OCI-LY7 (cell line): ENCODE data around the gene TBC1D1. TPM values are rescaled to one million over a fixed set of nuclear protein-coding genes. Genes with fewer than 3 reads are reported as not detected.

Experiments
- BruUV-seq: library from RNA; stranded (reverse); fragments of 400-500 nt; replicated peaks from 2 replicates; lab custom pipeline; 2021; lab: Mats Ljungman, UMichigan
- CTCF ChIA-PET: fragments of 300-600 bp; sonication (Branson Sonifier 250); formaldehyde crosslinking; loops from one replicate; lab custom pipeline; 2022; ENCODE audit warnings: antibody characterized with exemption; ENCODE audit not compliant: unreplicated experiment; lab: Charles Lee
- POLR2A ChIA-PET: fragments of 300-600 bp; sonication (Branson Sonifier 250); formaldehyde crosslinking; loops from one replicate; lab custom pipeline; 2022; ENCODE audit warnings: antibody characterized with exemption; lab: Charles Lee
- DNase-seq: peaks from one replicate; pipeline ENCODE4 v3.0.0-alpha.2; 2015; ENCODE audit warnings: low spot score
- H2AFZ ChIP-seq: fragments of 200-600 bp; sonication (generic), shearing (Covaris generic); 2 replicates; pipeline ENCODE4 v1.6.1; 2014; ENCODE audit warnings: mild to moderate bottlenecking, antibody characterized with exemption, low read length, moderate library complexity
- H3K27ac ChIP-seq: fragments of 200-600 bp; sonication (generic); 2 replicates; pipeline ENCODE4 v1.5.1; 2014; ENCODE audit warnings: mixed run types, low read depth, mild to moderate bottlenecking, moderate library complexity, low read length, inconsistent platforms; ENCODE audit not compliant: poor library complexity, severe bottlenecking
- H3K36me3 ChIP-seq: fragments of 200-600 bp; sonication (generic); 2 replicates; pipeline ENCODE4 v1.6.1; 2014; ENCODE audit warnings: mild to moderate bottlenecking, antibody characterized with exemption, low read length, moderate library complexity, mixed read lengths; ENCODE audit not compliant: insufficient read depth
- H3K4me1 ChIP-seq: fragments of 200-600 bp; sonication (generic); 2 replicates; pipeline ENCODE4 v1.5.1; 2014; ENCODE audit warnings: mild to moderate bottlenecking, low read length; ENCODE audit not compliant: insufficient read depth, poor library complexity, severe bottlenecking
- H3K4me2 ChIP-seq: fragments of 200-600 bp; sonication (generic); 2 replicates; pipeline ENCODE4 v1.6.1; 2014; ENCODE audit warnings: mild to moderate bottlenecking, low read length
- H3K4me3 ChIP-seq: fragments of 200-600 bp; sonication (generic); 2 replicates; pipeline ENCODE4 v1.5.1; 2014; ENCODE audit warnings: mild to moderate bottlenecking, low read depth, low read length; ENCODE audit not compliant: poor library complexity, severe bottlenecking
- H3K79me2 ChIP-seq: fragments of 200-600 bp; sonication (generic); 2 replicates; pipeline ENCODE4 v1.6.1; 2016; ENCODE audit warnings: low read depth, mild to moderate bottlenecking, low read length, moderate library complexity, mixed read lengths; ENCODE audit not compliant: insufficient read depth
- H3K9me2 ChIP-seq: fragments of 200-600 bp; sonication (generic); 2 replicates; pipeline ENCODE4 v1.6.1; 2016; ENCODE audit warnings: mild to moderate bottlenecking, low read length, mixed read lengths; ENCODE audit not compliant: insufficient read depth
- H3K9me3 ChIP-seq: fragments of 200-600 bp; sonication (generic); 2 replicates; pipeline ENCODE4 v1.6.1; 2014; ENCODE audit warnings: mild to moderate bottlenecking, mixed run types, low read length, mixed read lengths
- H4K20me1 ChIP-seq: fragments of 200-600 bp; sonication (generic); 2 replicates; pipeline ENCODE4 v1.6.1; 2014; ENCODE audit warnings: mild to moderate bottlenecking, antibody characterized with exemption, low read length, moderate library complexity, mixed read lengths; ENCODE audit not compliant: insufficient read depth
- EZH2phosphoT487 ChIP-seq: fragments of 200-600 bp; sonication (generic); IDR thresholded peaks from 2 replicates; pipeline ENCODE4 v1.6.1; 2018; ENCODE audit warnings: low read depth, borderline replicate concordance, mild to moderate bottlenecking, mixed run types, antibody characterized with exemption, low read length, moderate library complexity, mixed read lengths
- intact Hi-C: fragments of 100-400 bp; cut with micrococcal nuclease; formaldehyde crosslinking; loops from one replicate; pipeline ENCODE4 v1.10.0; 2022; ENCODE audit not compliant: unreplicated experiment
- total RNA-seq, 2 experiments: library from RNA; depleted of rRNA in 1 of 2; stranded (reverse); fragments of >200 nt in 1 of 2; shearing (Covaris generic) in 1 of 2; gene quantifications; 2 replicates each; pipeline ENCODE4 v1.2.3, GENCODE V29; 2014 to 2022
- TF ChIP-seq, protein P1 (sequence below): fragments of 200-600 bp; sonication (generic); conservative IDR thresholded peaks from 2 replicates; pipeline ENCODE4 v1.5.1; 2014; ENCODE audit warnings: mild to moderate bottlenecking, antibody characterized with exemption, low read length, moderate library complexity, mixed read lengths

The TBC1D1 gene
- total RNA-seq, 2 experiments from 2014 or later = 539 to 545 TPM

DNA sequence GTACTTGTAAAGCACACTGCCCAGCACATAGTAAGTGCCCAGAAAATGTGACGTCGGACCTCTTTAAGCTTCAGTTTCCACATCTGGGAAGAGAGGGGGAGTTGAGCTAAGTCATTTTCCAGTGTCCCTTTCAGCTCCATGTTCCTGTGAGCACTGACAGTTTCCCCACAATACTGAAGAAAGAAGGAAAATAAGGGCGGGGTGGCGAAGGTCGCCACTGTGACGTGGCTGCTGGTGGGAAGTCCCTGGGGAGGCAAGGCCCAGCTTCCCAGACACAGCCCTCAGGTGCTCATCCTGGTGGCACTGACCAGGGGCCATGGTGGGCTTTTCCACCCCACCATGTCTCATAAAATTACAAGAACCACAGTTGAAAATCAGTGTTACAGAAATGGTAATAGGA lies 191.1 kb downstream of the TBC1D1 start:
- intact Hi-C loops = no loop called here
- no peaks in the 10 kb centered on the region for H4K20me1 ChIP-seq
- no peak overlapping the region for H2AFZ ChIP-seq
- H3K36me3 ChIP-seq = peaks cover 100% of the 10 kb centered on the region
- H3K4me3 ChIP-seq = no peak overlapping the region
- no peaks in the 10 kb centered on the region; the same call in 1 of the 2 replicates for H3K79me2 ChIP-seq
- H3K27ac ChIP-seq = no peak overlapping the region
- ChIA-PET POLR2A (interaction anchor here (0.6 to 2.2 kb wide), 4 partner anchors 9 to 206 kb away, joined by 3 to 10 read pairs (median 4); no protein-coding TSS in a partner anchor), CTCF (interaction anchor here (0.5 kb wide), 1 partner anchor 275 kb away, joined by 3 read pairs; no protein-coding TSS in a partner anchor)
- no peaks in the 10 kb centered on the region for H3K4me1 ChIP-seq
- no peak for DNase-seq
- no TSS peak for BruUV-seq
- no peaks in the 10 kb centered on the region for H3K9me2 ChIP-seq
- no peak overlapping the region for H3K4me2 ChIP-seq
- TF ChIP-seq EZH2phosphoT487 = no peak
- TF ChIP-seq, protein P1, sequence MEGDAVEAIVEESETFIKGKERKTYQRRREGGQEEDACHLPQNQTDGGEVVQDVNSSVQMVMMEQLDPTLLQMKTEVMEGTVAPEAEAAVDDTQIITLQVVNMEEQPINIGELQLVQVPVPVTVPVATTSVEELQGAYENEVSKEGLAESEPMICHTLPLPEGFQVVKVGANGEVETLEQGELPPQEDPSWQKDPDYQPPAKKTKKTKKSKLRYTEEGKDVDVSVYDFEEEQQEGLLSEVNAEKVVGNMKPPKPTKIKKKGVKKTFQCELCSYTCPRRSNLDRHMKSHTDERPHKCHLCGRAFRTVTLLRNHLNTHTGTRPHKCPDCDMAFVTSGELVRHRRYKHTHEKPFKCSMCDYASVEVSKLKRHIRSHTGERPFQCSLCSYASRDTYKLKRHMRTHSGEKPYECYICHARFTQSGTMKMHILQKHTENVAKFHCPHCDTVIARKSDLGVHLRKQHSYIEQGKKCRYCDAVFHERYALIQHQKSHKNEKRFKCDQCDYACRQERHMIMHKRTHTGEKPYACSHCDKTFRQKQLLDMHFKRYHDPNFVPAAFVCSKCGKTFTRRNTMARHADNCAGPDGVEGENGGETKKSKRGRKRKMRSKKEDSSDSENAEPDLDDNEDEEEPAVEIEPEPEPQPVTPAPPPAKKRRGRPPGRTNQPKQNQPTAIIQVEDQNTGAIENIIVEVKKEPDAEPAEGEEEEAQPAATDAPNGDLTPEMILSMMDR = no peak
- no peaks in the 10 kb centered on the region for H3K9me3 ChIP-seq

DNA sequence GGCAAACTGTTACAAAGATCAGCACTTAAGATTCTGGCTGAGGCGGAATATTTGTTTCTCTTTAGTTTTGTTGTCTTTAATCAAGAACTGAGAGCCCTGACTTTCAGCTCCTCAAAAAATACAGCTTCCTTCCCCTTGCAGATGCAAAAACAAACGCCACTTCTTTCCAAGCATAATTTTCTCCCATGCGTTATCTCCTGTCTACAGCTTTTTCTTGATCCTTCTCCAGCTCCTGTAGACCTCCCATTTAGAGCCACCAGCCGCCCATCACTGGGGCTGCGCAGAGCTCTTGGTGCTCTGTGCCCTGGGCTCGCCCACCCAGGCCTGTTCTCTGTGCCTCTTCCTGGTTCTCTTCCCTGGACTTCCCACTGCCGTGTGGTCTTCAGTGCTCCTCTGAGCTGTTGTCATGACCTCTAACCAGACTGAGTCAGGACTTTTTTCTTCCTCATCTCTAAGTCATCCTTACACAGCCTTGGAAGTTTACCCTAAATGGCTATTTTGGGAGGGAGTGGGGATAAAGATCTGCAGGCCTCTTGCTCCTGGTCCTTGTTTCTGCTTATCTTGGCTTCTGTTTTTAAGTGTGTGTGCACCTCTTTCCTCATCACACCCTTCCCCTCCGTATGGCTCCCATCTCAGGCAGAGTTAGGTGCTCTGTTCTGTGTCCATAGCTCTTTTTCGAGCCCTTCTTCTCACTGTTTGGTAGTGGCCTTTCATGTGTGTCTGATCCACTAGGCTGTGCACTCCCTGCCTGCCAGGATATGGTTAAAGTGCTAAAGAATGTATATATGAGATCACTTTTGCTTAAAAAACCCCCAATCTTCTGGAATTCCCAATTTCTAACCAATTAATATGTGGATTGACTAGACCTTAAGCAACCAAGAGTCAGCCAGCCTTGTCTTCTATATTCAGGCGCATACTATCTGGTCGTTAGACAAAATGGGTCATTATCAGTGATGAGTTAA lies 191.8 kb downstream of the TBC1D1 start:
- POLR2A ChIA-PET = interaction anchor here (0.6 to 2.2 kb wide), 5 partner anchors 8 to 906 kb away, joined by 3 to 10 read pairs (median 3); no protein-coding TSS in a partner anchor
- Histone ChIP-seq H3K36me3 (peaks cover 98% of the 10 kb centered on the region), H3K4me3 (no peak overlapping the region), H3K9me2 (no peaks in the 10 kb centered on the region), H4K20me1 (no peaks in the 10 kb centered on the region), H3K9me3 (no peaks in the 10 kb centered on the region), H3K4me2 (no peak overlapping the region), H3K27ac (no peak overlapping the region), H2AFZ (no peak overlapping the region), H3K4me1 (no peaks in the 10 kb centered on the region), H3K79me2 (no peaks in the 10 kb centered on the region; the same call in 1 of the 2 replicates)
- TF ChIP-seq EZH2phosphoT487 = no peak
- TF ChIP-seq, protein P1 = no peak
- DNase-seq = no peak
- no TSS peak for BruUV-seq
- CTCF ChIA-PET = interaction anchor here (0.5 kb wide), 1 partner anchor 276 kb away, joined by 3 read pairs; no protein-coding TSS in a partner anchor
- intact Hi-C loops = no loop called here
